Activated CD4-positive, CD25-positive, alpha-beta regulatory T cell treated with anti-CD3 and anti-CD28 coated beads, Interleukin-2, amount 50 U/mL, for 16 hours (primary cell): ENCODE results near the gene GRXCR2.

ENCODE experiments used
- DNase-seq: peaks from one replicate; pipeline ENCODE4 v3.0.0-alpha.2; 2020; ENCODE audit warnings: low read depth, low spot score

Gene GRXCR2

GRCh38 chr5:145835848-145836239, 37.0 kb downstream of the GRXCR2 start:
- no peak for DNase-seq

GRCh38 chr5:145834917-145835847, 37.6 kb downstream of the GRXCR2 start, which contains the start of gene PRELID2:
PRELID2 (minus strand) TSS chr5:145835342; CDS start chr5:145835251, 91 bp downstream.
- DNase-seq = peak; percentile 15

GRCh38 chr5:145834554-145834916, 38.3 kb downstream of the GRXCR2 start:
- DNase-seq = no peak

GRCh38 chr5:145833631-145834200, 39.1 kb downstream of the GRXCR2 start:
- no peak for DNase-seq

GRCh38 chr5:145830594-145830993, 42.2 kb downstream of the GRXCR2 start:
- no peak for DNase-seq

GRCh38 chr5:145829708-145830361, 43.0 kb downstream of the GRXCR2 start:
- no peak for DNase-seq

- no peak for DNase-seq
Measured at GRCh38 chr5:145826895-145827674, 45.7 kb downstream of the GRXCR2 start.

GRCh38 chr5:145825751-145826180, 47.0 kb downstream of the GRXCR2 start:
- DNase-seq = no peak

- no peak for DNase-seq
Measured at GRCh38 chr5:145824040-145824439, 48.8 kb downstream of the GRXCR2 start.

- no peak for DNase-seq
Measured at GRCh38 chr5:145818604-145819003, 54.2 kb downstream of the GRXCR2 start.

- no peak for DNase-seq
Measured at GRCh38 chr5:145812877-145813276, 59.9 kb downstream of the GRXCR2 start.

GRCh38 chr5:145811834-145812625, 60.8 kb downstream of the GRXCR2 start:
- DNase-seq = no peak
